Heart left ventricle (tissue), 13 donors: ENCODE data around the gene SOX6.

ENCODE experiments used
- POLR2A ChIP-seq, 2 donors: fragments of 450-650 bp; IDR thresholded peaks; one replicate each; pipeline ENCODE4 v1.6.1; 2017; ENCODE audit warnings: antibody characterized with exemption in 2 of 2, mild to moderate bottlenecking in 2 of 2, moderate library complexity in 2 of 2
- TF ChIP-seq, protein P1 (sequence below), 12 donors: fragments of 200-600 bp; sonication (generic) in 4 of 12; IDR thresholded peaks; one replicate each; pipeline versions ENCODE4 v1.5.0 to v1.8.0; 2018 to 2022; ENCODE audit warnings: antibody characterized with exemption in 12 of 12, mild to moderate bottlenecking in 5 of 12
- donor health status: ischemic (EF 13 %, LVEDD 7.1; RV severe dilation, severe dysfunction).
- donor health status: DM: no; HTN: yes; CAD: no.
- donor health status: DM: no; HTN: no; CAD: no.
- donor health status: ischemic (EF 25% LVEDD 6.9; RV normal size, moderate dysfunction).
- donor health status: ischemic (EF 25% LVEDD 5.7; RV mildly dilated, moderate dysfunction).
- donor health status: ischemic (EF 35%, LVEDD 5.7; RV mildly dilated, moderate dysfunction).
- donor health status: nonischemic (EF 11% LVEDD 7.7; RV severe dilation, severe dysfunction).
- donor health status: DM: yes; HTN: yes; CAD: no.
- donor health status: PGD.
- donor health status: ischemic (EF 29% LVEDD 5.4; RV normal size, mild dysfunction).
- donor health status: nonischemic (EF 23%, LVEDD 6.1; RV moderate dilation, normal function).

DNA sequence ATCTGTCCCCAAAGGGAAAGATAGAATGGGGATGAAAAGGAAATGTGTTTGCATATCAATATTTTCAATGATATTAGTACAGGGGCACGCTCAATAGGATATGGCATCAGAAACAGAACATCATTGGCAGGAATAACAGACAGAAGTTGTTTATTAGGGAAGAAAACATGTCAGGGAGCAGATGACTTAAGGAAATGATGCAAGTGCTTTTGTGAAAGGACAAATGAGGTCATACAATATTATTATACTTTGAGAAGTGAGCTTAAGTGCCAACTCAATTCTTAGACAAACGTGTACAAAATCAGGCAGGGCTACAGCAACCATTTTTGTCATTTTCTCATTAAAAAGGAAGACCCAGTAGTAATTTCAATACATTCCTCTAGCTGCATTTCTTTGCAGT is 388.4 kb downstream of the SOX6 start:
- TF ChIP-seq, protein P1, sequence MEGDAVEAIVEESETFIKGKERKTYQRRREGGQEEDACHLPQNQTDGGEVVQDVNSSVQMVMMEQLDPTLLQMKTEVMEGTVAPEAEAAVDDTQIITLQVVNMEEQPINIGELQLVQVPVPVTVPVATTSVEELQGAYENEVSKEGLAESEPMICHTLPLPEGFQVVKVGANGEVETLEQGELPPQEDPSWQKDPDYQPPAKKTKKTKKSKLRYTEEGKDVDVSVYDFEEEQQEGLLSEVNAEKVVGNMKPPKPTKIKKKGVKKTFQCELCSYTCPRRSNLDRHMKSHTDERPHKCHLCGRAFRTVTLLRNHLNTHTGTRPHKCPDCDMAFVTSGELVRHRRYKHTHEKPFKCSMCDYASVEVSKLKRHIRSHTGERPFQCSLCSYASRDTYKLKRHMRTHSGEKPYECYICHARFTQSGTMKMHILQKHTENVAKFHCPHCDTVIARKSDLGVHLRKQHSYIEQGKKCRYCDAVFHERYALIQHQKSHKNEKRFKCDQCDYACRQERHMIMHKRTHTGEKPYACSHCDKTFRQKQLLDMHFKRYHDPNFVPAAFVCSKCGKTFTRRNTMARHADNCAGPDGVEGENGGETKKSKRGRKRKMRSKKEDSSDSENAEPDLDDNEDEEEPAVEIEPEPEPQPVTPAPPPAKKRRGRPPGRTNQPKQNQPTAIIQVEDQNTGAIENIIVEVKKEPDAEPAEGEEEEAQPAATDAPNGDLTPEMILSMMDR (IDR thresholded peaks at IDR 0.05), result no peak
- no peak for TF ChIP-seq POLR2A (IDR thresholded peaks at IDR 0.05)
